ENCODE results near the gene PTGER2. TPM values are rescaled to one million over a fixed set of nuclear protein-coding genes. Genes with fewer than 3 reads are reported as not detected.

The PTGER2 gene
- polyA plus RNA-seq, 1 of the 3 experiments (the other 2 are of a cell fraction) = 0.67 TPM

DNA sequence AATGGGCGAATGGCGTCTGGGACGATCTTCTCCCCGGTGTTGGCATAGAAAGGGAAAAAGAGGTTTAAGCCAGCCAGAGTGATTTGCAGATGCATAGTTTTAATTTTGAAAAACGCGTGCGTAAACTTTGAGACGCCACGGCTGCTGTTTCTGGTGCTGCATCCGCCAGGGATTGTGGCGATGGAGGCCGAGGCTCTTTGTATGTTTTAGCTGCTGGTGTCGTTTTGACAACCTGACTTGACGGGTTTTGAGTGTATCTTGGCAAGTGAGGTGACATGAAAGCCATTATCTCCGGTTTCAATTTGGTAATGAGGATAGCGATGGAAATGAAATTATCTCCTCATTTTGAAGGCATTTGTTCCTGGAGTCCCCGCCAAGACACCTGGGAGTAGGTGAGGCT, 45.0 kb upstream of the PTGER2 start:
- Histone ChIP-seq H3K27ac (ENCODE audit: low read depth in 2 of 2, low read length in 1 of 2) (no peak overlapping the region), H3K9ac (no peak overlapping the region), H3K27me3 (ENCODE audit: insufficient read depth) (peaks cover 30% of the 10 kb centered on the region), H4K20me1 (ENCODE audit: insufficient read depth) (no peaks in the 10 kb centered on the region), H3K9me2 (no peaks in the 10 kb centered on the region), H3K4me2 (no peak overlapping the region), H3K9me3 (no peaks in the 10 kb centered on the region), H3F3A (replicated peaks; ENCODE audit: insufficient read depth) (no peaks in the 10 kb centered on the region), H2AFZ (ENCODE audit: low read depth) (no peak overlapping the region), H3K4me1 (ENCODE audit: control insufficient read depth in 1 of 2, insufficient read depth in 2 of 2, low read depth in 1 of 2, low read length in 1 of 2) (peaks cover 0 to 2% of the 10 kb centered on the region in 2 experiments; a peak in 1 of 4 replicates), H3K36me3 (replicated peaks in 1 of 2; ENCODE audit: control insufficient read depth in 1 of 2, insufficient read depth in 2 of 2, low read length in 1 of 2) (no peaks in the 10 kb centered on the region), H3K79me2 (ENCODE audit: insufficient read depth) (no peaks in the 10 kb centered on the region), H3K4me3 (ENCODE audit: low read depth in 2 of 2, low read length in 1 of 2) (no peak overlapping the region)
- TF ChIP-seq NRF1 (IDR thresholded peaks at IDR 0.05; ENCODE audit: low read depth, low read length) (no peak), EP300 (IDR thresholded peaks at IDR 0.05; ENCODE audit: borderline replicate concordance in 1 of 2, low read depth in 1 of 2, low read length in 1 of 2) (no peak), TAF1 (IDR thresholded peaks at IDR 0.05; ENCODE audit: borderline replicate concordance, low read depth, low read length) (no peak), SMC3 (IDR thresholded peaks at IDR 0.05; ENCODE audit: low read depth, low read length) (no peak), YY1 (IDR thresholded peaks at IDR 0.05; ENCODE audit: low read depth) (no peak), PBX3 (IDR thresholded peaks at IDR 0.05) (no peak), FOXM1 (IDR thresholded peaks at IDR 0.05; ENCODE audit: low read depth) (no peak), ZBTB33 (IDR thresholded peaks at IDR 0.05; ENCODE audit: borderline replicate concordance, low read depth) (no peak), FOSL2 (IDR thresholded peaks at IDR 0.05; ENCODE audit: borderline replicate concordance, low read depth) (no peak), ELF1 (IDR thresholded peaks at IDR 0.05) (no peak), POLR2AphosphoS5 (IDR thresholded peaks at IDR 0.05; ENCODE audit: low read depth, low read length) (no peak), CTCF (IDR thresholded peaks at IDR 0.05) (no peak), MEF2A (IDR thresholded peaks at IDR 0.05; ENCODE audit: borderline replicate concordance, low read depth) (no peak), USF1 (IDR thresholded peaks at IDR 0.05; ENCODE audit: borderline replicate concordance, low read depth) (no peak), JUND (IDR thresholded peaks at IDR 0.05) (no peak), RAD21 (IDR thresholded peaks at IDR 0.05; ENCODE audit: low read length) (no peak)
- TF ChIP-seq, protein P1, sequence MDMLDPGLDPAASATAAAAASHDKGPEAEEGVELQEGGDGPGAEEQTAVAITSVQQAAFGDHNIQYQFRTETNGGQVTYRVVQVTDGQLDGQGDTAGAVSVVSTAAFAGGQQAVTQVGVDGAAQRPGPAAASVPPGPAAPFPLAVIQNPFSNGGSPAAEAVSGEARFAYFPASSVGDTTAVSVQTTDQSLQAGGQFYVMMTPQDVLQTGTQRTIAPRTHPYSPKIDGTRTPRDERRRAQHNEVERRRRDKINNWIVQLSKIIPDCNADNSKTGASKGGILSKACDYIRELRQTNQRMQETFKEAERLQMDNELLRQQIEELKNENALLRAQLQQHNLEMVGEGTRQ (IDR thresholded peaks at IDR 0.05; ENCODE audit: borderline replicate concordance, low read depth, low read length) = no peak
- TF ChIP-seq, protein P2, sequence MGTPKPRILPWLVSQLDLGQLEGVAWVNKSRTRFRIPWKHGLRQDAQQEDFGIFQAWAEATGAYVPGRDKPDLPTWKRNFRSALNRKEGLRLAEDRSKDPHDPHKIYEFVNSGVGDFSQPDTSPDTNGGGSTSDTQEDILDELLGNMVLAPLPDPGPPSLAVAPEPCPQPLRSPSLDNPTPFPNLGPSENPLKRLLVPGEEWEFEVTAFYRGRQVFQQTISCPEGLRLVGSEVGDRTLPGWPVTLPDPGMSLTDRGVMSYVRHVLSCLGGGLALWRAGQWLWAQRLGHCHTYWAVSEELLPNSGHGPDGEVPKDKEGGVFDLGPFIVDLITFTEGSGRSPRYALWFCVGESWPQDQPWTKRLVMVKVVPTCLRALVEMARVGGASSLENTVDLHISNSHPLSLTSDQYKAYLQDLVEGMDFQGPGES (IDR thresholded peaks at IDR 0.05; ENCODE audit: low read depth, low read length) = no peak
- ChIA-PET POLR2A (no interaction called here), CTCF (no interaction called here)
- no peak for DNase-seq
- WGBS (ENCODE audit: low lambda C conversion rate) = 66% methylated on average over 16 of the region's 17 CpGs

Measured in SK-N-SH (cell line).